Right lobe of liver (tissue), 6 donors: Measurements from ENCODE around the gene ATP1B1. TPM values are rescaled to one million over a fixed set of nuclear protein-coding genes. Genes with fewer than 3 reads are reported as not detected.

Source experiments
- ATAC-seq, 4 donors: fragments of 200-7000 bp; cut with Tn5 transposase; one replicate each; pipeline ENCODE4 v1.9.1; 2020; ENCODE audit warnings: mild to moderate bottlenecking in 4 of 4, moderate library complexity in 4 of 4
- DNase-seq, 3 donors: peaks; one replicate each; pipeline ENCODE4 v3.0.0-alpha.2; 2020
- H3K27ac ChIP-seq, 3 donors: fragments of 200-600 bp; one replicate each; pipeline ENCODE4 v1.8.0; 2022
- H3K27me3 ChIP-seq, 2 donors: fragments of 200-600 bp; one replicate each; pipeline ENCODE4 v1.8.0; 2022
- H3K36me3 ChIP-seq, 4 donors: fragments of 200-600 bp; sonication (generic) in 1 of 4; one replicate each; pipeline versions ENCODE4 v1.5.1 to v1.8.0; 2017 to 2022; ENCODE audit warnings: control low read depth in 1 of 4
- H3K4me1 ChIP-seq, 4 donors: fragments of 200-600 bp; sonication (generic) in 1 of 4; one replicate each; pipeline versions ENCODE4 v1.5.1 to v1.8.0; 2017 to 2022; ENCODE audit warnings: control low read depth in 1 of 4
- H3K4me3 ChIP-seq, 3 donors: fragments of 200-600 bp; one replicate each; pipeline ENCODE4 v1.8.0; 2022
- H3K9me3 ChIP-seq, 4 donors: fragments of 200-600 bp; sonication (generic) in 1 of 4; one replicate each; pipeline versions ENCODE4 v1.5.1 to v1.8.0; 2017 to 2022; ENCODE audit warnings: control low read depth in 1 of 4
- CTCF ChIP-seq, 4 donors: fragments of 200-600 bp in 3 of 4; fragments of 450-650 bp in 1 of 4; IDR thresholded peaks; one replicate each; pipeline versions ENCODE4 v1.5.1 to v1.8.0; 2016 to 2022; ENCODE audit warnings: antibody characterized with exemption in 4 of 4, mild to moderate bottlenecking in 2 of 4
- POLR2A ChIP-seq: fragments of 450-650 bp; IDR thresholded peaks from one replicate; pipeline ENCODE4 v1.6.1; 2017; ENCODE audit warnings: antibody characterized with exemption, mild to moderate bottlenecking
- WGBS: methylation state at CpG from one replicate; pipeline ENCODE4 v1.1.6; 2018; ENCODE audit warnings: low coverage, low lambda C conversion rate; ENCODE audit not compliant: insufficient coverage; ENCODE audit errors: missing lambda C conversion rate; 5-methylcytosine and 5-hydroxymethylcytosine counted together
- intact Hi-C, 2 donors: fragments of 100-400 bp; cut with DNase I; formaldehyde crosslinking; loops; one replicate each; pipeline versions ENCODE4 v1.11.2 to v1.14.1; 2022
- total RNA-seq, 6 experiments: library from RNA; depleted of rRNA in 2 of 6; stranded (reverse); fragments of >200 nt in 2 of 6; fragmentation: NEBNext Ultra II Directional in 3 of 6; extraction: Animal tissue kit (Norgen Biotek cat#: 25700) in 3 of 6; gene quantifications; one replicate each; pipeline versions ENCODE4 v1.1.0 to v1.2.4, GENCODE V29; 2016 to 2023
- donor health status: DM: no; HTN: yes; CAD: no.
- donor health status: DM: no; HTN: no; CAD: no.
- donor health status: DM: no; HTN: no; CAD: no.
- donor health status: DM: no; HTN: yes; CAD: no.
- donor health status: DM: no; HTN: yes; CAD: no.

The ATP1B1 gene
- total RNA-seq, 6 experiments from 2014 or later = 69.6 to 99.5 (median 78.5) TPM

GRCh38 chr1:169143984-169144383 is 37.5 kb downstream of the ATP1B1 start:
- Histone ChIP-seq H3K27ac (peak overlapping the region; percentile 67 to 90 (median 90)), H3K4me1 (peaks cover 0 to 63% (median 30%) of the 10 kb centered on the region in 4 donors), H3K4me3 (no peak overlapping the region), H3K9me3 (no peaks in the 10 kb centered on the region), H3K27me3 (no peaks in the 10 kb centered on the region), H3K36me3 (no peaks in the 10 kb centered on the region)
- TF ChIP-seq POLR2A = no peak
- no peak for TF ChIP-seq CTCF (IDR thresholded peaks at IDR 0.05)
- intact Hi-C loops = no loop called here
- DNase-seq (no peak), ATAC-seq (no peak)

- H3K27ac ChIP-seq = peak overlapping the region; percentile 67 to 90 (median 90)
- intact Hi-C loops = no loop called here
- H3K27me3 ChIP-seq = no peaks in the 10 kb centered on the region
- H3K36me3 ChIP-seq = no peaks in the 10 kb centered on the region
- peaks cover 0 to 63% (median 30%) of the 10 kb centered on the region in 4 donors for H3K4me1 ChIP-seq
- H3K9me3 ChIP-seq = no peaks in the 10 kb centered on the region
- WGBS = 31% methylated on average over 7 of the region's 7 CpGs
- peak overlapping the region; percentile 5 to 36 (median 29) for H3K4me3 ChIP-seq
- ATAC-seq (peak; percentile 66 to 80 (median 74)), DNase-seq (peak in 1 of 3 donors; percentile 71)
- peak; percentile 43 for TF ChIP-seq POLR2A
- no peak for TF ChIP-seq CTCF (IDR thresholded peaks at IDR 0.05)
Measured at GRCh38 chr1:169144941-169145626, 38.6 kb downstream of the ATP1B1 start.

- H3K9me3 ChIP-seq = no peaks in the 10 kb centered on the region
- no peaks in the 10 kb centered on the region for H3K27me3 ChIP-seq
- no peak overlapping the region for H3K4me3 ChIP-seq
- peaks cover 0 to 56% (median 28%) of the 10 kb centered on the region in 4 donors for H3K4me1 ChIP-seq
- intact Hi-C loops = no loop called here
- WGBS = 100% methylated on average over 1 of the region's 1 CpG
- no peak for ATAC-seq
- TF ChIP-seq CTCF (IDR thresholded peaks at IDR 0.05) (no peak), POLR2A (no peak)
- no peak for DNase-seq
- no peaks in the 10 kb centered on the region for H3K36me3 ChIP-seq
- peak overlapping the region; percentile 10 to 90 (median 90) for H3K27ac ChIP-seq
Measured at GRCh38 chr1:169146576-169147214, 40.2 kb downstream of the ATP1B1 start.

GRCh38 chr1:169148472-169149252 is 42.2 kb downstream of the ATP1B1 start:
- peak overlapping the region in 2 of 3 donors; percentile 1 to 6 for H3K4me3 ChIP-seq
- no peaks in the 10 kb centered on the region for H3K27me3 ChIP-seq
- ATAC-seq (peak; percentile 72 to 87 (median 82)), DNase-seq (peak in 2 of 3 donors; percentile 58 to 75)
- TF ChIP-seq POLR2A (no peak), CTCF (IDR thresholded peaks at IDR 0.05) (no peak)
- peak overlapping the region; percentile 45 to 90 (median 90) for H3K27ac ChIP-seq
- intact Hi-C loops = no loop called here
- no peaks in the 10 kb centered on the region for H3K9me3 ChIP-seq
- WGBS = 24% methylated on average over 5 of the region's 5 CpGs
- H3K4me1 ChIP-seq = peaks cover 0 to 42% (median 19%) of the 10 kb centered on the region in 4 donors
- H3K36me3 ChIP-seq = no peaks in the 10 kb centered on the region
